GM18507 (cell line): ENCODE results near the gene ZNF83.
"Not testable (repeated sequence)": the region's sequence is repeated elsewhere in the genome, so short reads cannot be mapped to it uniquely, and the experiment has no call there.

Source experiments
- DNase-seq: peaks from one replicate; pipeline ENCODE4 v3.0.0; 2011; ENCODE audit warnings: low read depth; ENCODE audit not compliant: insufficient read length; ENCODE audit errors: extremely low spot score
- FAIRE-seq: peaks from 2 replicates; lab custom pipeline; 2011; peaks lifted over from hg19 to GRCh38; lab: Jason Lieb, UNC

Gene ZNF83

DNA sequence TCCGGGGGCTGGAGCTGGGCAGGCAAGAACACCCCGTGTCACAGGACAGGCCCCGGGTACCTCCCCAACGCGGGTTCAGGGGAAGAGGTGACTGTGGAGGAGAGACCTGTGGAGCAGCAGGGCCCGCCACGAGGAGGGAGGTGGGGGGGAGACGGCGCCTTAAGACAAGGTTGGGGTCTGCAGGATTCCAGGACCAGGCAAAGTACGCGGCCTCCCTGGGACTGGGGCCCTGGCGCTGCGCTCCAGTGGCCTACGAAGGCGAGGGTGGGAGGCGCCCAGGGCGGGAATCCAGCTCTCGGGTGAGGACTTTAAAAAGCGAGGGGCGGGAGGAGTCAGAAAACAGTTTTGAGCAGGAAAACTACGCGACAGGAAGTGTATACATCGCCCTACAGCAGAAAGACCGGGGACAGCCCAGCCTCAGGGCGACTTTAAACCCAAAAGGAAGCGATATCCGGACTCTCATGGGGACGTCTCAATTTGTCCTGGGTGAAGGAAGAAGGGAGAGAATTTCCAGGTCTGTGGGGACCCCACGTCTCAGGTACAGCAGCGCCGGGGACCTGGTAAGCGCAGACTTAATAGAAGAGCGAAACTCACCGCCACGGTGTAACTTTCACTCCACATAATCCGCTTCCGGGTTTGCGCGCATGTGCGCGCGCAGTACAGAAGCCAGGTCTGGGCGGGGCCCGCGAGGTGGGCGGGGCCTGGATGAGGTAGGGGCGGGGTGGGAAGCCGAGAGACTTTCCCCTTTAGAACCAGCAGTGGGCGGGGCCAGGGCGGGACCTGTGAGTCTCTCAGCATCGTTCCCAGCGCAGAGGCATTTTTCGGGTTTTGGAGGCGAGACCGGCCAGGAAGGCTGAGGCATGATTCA, at the start of gene ZNF83:
Gene ZNF83, minus strand, starts transcription at position 638 of the 868 bp plus-strand sequence.
- FAIRE-seq (peak; percentile 88), DNase-seq (peak; percentile 84)

- FAIRE-seq (no peak), DNase-seq (no peak)
Observed at GRCh38 chr19:52687684-52688083, 49.5 kb upstream of the ZNF83 start.

DNA sequence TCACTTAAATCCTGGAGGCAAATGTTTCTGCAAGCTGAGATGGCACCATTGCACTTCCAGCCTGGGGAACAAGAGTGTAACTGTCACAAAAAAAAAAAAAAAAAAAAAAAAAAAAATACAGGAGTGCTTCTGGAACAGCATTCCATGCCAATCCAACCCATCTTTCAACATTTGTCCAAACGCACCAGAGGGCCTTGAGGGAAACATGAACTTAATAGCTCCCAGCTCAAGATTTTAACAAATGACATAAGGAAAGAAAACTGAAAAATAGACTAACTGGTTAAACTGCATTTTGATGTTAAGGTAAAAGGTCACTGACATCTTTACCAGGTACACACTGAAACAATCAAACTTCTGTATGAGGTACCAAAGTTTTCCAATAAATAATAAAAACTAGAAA, 47.7 kb upstream of the ZNF83 start:
- no peak for DNase-seq
- no peak for FAIRE-seq

GRCh38 chr19:52681216-52681615, 43.1 kb upstream of the ZNF83 start:
- not testable (repeated sequence) for DNase-seq, FAIRE-seq

GRCh38 chr19:52679598-52679997, 41.4 kb upstream of the ZNF83 start:
- FAIRE-seq (no peak), DNase-seq (no peak)

- DNase-seq, FAIRE-seq: not testable (repeated sequence)
Observed at GRCh38 chr19:52675239-52675638, 37.1 kb upstream of the ZNF83 start.

- DNase-seq (no peak), FAIRE-seq (no peak)
Observed at GRCh38 chr19:52673014-52673413, 34.9 kb upstream of the ZNF83 start.

- DNase-seq = no peak
- no peak for FAIRE-seq
Observed at GRCh38 chr19:52670046-52670445, 31.9 kb upstream of the ZNF83 start.

DNA sequence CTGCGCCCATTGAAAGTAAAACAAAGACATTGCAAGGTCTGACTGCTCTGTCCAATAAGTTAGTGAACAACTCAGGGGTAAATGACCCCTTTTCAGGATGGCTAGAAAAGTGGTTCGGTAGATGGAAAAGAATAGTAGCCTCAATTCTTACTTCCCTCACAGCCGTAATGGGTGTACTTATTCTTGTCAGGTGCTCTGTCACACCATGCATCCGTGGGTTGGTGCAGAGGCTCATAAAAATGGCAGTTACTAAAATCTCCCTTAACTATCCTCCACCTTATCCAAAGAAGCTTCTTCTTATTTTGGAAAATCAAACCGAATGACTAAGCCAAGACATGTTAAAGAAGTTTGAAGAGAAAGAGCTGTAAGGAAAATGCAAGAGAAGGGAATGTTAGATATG, 31.4 kb upstream of the ZNF83 start:
- FAIRE-seq (no peak), DNase-seq (no peak)

GRCh38 chr19:52667972-52668371, 29.8 kb upstream of the ZNF83 start:
- DNase-seq (no peak), FAIRE-seq (no peak)

GRCh38 chr19:52666506-52666905, 28.4 kb upstream of the ZNF83 start:
- FAIRE-seq (no peak), DNase-seq (no peak)

GRCh38 chr19:52665529-52665928, 27.4 kb upstream of the ZNF83 start:
- FAIRE-seq = no peak
- DNase-seq = no peak

GRCh38 chr19:52665027-52665426, 26.9 kb upstream of the ZNF83 start:
- DNase-seq (no peak), FAIRE-seq (no peak)

DNA sequence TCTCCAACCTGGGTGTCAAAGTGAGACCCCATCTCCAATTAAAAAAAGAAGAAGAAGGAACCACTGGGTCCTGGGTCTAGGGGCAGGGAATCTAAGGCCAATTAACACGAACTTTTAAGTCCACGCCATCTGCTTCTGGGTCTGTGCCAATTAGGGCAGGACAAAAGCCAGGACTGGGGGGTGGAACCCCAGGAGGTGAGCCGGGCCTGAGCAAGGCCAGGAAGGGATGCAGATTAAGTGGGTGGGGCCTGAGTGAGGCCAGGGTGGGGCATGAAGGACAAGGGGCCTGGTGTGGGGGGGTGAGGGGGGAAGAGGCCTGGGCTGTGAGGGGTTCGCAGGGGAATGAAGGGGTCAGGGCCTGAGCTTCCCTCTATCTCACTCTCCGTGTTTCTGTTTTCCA, 26.3 kb upstream of the ZNF83 start:
- FAIRE-seq (no peak), DNase-seq (no peak)

DNA sequence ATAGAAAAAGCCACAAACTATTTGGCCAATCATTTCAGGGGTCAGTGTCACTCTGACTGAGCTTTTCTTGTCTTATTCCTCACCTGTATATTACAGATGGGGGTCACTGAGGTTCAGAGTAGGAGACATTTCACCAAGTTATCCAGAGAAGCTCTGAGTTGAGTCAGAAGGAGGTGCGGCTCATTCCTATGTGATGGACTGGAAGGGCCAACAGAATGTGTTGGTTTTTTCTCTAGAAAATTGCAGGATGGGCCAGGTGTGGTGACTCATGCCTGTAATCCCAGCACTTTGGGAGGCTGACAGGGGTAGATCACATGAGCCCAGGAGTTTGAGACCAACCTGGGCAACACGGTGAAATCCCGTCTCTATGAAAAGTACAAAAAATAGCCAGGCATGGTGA, 24.5 kb upstream of the ZNF83 start:
- FAIRE-seq = no peak
- no peak for DNase-seq

GRCh38 chr19:52660981-52661380, 22.8 kb upstream of the ZNF83 start:
- DNase-seq (no peak), FAIRE-seq (no peak)

DNA sequence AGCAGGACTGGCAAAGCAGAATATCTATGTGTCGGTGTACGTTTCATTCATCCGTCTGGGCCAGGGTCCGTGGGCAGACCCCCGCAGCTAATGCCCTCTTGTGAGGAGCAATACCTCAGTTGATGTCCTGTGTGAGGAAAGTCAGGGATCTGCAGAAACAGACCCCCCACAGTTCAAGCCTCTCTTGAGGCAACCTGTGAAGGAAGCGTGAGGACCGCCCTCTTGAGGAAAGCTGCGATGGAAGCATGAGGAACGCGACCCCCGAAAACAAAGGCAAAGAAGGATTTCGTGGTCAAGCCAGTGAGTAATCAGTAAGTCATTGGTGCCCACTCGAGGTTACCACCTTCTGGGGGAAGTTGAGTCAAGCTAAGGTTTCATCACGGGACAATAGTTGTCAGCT, 20.9 kb upstream of the ZNF83 start:
- FAIRE-seq = no peak
- no peak for DNase-seq

- DNase-seq (no peak), FAIRE-seq (no peak)
Observed at GRCh38 chr19:52658595-52658994, 20.4 kb upstream of the ZNF83 start.

DNA sequence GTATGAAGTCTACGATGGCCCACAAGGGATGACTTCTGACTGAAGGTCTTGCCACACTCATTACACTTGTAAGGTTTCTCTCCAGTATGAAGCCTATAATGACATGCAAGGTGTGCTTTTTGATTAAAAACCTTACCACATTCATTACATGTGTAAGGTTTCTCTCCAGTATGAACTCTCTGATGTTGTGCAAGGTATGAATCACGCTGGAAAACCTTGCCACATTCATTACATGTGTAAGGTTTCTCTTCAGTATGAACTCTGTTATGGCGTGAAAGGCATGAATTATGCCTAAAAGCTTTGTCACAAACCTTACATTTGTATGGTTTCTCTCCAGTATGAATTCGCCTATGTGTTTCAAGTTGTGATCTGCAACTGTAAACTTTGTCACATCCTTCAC, 15.0 kb upstream of the ZNF83 start:
- DNase-seq = no peak

DNA sequence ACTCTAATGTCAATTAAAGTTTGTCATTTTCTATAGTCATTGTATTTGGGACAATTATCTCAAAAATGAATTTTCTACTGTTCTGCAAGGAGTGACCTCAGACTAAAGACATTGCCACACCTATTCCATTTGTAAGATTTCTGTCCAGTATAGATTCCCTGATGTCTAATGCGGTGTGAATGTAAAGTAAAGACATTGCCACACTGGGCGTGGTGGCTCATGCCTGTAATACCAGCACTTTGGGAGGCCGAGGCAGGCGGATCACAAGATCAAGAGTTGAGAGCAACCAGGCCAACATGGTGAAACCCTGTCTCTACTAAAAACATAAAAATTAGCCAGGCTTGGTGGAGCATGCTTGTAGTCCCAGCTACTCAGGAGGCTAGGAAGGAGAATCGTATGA, 13.8 kb upstream of the ZNF83 start:
- DNase-seq (no peak), FAIRE-seq (no peak)

More for the DNA sequence above, 15.0 kb upstream of the ZNF83 start:
- no peak for FAIRE-seq

DNA sequence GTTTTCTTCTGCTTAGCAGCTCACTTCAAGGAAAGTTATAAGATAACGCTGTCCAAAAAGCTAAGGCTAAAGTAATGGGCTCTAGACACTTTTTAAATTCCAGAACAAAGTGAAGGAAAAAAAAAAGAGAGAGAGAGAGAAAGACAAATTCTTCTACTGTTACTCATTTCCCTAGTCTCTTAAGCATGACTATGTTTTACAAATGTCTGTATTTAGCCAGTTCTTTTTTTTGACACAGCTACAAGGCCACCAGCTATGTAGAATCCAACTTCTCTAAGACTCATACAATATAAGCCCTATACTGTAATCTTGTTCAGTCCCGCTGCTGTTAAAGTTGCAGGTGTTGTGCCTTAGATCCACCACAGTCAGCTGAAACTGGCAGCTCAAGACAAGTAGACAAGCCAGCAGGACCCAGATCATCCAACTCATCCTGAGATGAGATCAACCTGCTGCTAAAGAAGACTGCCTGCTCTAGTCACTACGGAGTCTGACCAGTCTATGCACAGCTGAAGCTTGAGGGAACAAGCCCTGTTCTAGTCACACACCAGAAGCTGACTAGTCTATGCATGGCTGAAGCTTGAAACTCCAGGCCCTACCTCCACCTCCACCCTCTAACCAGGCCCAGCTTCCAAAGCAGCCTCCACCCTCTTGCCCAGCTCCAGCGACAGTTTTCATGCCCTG, 10.3 kb upstream of the ZNF83 start:
- DNase-seq = no peak

More for the DNA sequence above, 10.3 kb upstream of the ZNF83 start:
- no peak for FAIRE-seq
